GM12873 (cell line): ENCODE measurements around the gene SPX.

Source experiments
- CTCF ChIP-seq: IDR thresholded peaks from 2 replicates; pipeline ENCODE4 v1.5.1; 2012; ENCODE audit warnings: low read depth, mild to moderate bottlenecking, moderate library complexity, low read length, control low read depth; ENCODE audit not compliant: insufficient read depth; ENCODE audit errors: missing control alignments

SPX gene

DNA sequence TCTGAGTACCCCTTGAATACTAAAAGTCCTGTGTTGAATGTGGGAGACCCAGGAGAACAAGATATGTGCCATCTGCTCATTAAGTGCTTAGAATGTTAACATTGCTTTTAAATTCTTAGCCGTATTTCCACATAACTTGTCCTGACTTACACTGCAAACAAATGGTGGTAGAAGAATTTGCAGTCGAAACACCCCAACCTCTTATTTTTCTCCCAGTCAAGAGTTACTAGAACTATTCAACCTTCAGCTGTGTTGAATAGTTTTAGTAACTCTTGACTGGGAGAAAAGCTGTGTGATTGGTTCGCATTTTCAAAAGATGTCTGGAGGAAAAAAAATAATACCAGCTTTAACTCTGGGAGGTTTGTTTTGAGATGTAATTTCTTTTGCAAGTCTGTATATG is 7.6 kb upstream of the SPX start:
- TF ChIP-seq CTCF, result no peak

DNA sequence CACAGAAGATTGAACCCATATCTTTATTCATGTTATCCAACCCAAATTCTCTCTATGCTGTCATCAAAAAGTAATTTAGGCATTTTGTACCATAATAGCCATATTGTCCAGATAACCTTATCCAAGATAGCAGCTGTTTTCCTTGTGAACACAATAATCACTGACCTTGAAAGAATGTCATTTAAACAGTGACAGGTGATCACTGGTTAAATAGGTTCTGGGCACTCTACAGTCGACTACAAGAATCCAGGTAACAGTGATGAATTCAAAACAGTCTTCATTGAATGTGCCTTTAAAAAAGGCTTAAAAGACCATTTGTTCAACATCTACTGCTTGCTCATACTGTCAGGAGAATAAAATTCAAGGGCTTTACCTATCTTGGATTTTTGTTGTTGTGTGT is 4.6 kb upstream of the SPX start:
- TF ChIP-seq CTCF, result no peak

DNA sequence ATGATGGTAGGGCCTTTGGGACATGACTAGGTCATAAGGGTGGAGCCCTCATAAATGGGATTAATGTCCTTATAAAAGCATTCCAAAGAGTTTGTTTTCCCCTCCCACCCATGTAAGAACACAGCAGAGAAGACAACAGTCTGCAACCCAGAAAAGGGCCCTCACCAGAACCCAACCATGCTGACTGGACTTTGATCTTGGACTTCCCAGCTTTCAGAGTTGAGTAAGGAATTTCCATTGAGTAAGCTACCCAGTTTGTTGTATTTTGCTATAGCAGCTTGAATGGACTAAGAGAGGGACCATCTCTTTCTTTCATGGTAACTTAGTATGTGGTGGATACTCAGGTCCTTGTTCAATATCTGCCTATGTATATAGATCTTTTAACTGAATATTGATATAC is 2.9 kb upstream of the SPX start:
- no peak for TF ChIP-seq CTCF

DNA sequence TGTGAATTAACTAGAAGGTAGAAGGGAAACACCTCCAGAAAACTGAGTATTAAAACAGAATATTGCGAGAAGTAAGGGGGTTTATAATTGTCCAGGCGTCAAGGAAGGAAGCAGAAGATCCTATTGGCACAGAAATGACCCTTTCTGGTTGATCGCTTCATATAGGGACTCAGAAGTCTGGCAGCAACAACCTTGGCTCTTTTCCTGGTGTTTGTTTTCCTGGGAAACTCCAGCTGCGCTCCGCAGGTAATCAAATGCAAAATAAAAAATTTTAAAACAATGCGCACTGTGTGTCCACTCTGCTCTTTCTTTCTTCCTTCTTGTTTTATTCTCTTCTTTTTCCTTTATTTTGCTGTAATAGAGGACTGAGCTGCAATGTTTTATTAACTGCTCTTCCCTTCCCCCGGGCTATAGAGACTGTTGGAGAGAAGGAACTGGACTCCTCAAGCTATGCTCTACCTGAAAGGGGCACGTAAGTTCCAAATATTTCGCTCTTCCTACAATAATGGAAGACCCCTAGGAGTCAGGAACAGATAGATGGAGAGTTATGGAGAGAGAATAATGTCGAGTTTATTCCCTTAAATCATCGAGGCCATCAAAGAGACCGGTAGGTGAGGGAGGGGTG is 737 bp downstream of the SPX start:
- no peak for TF ChIP-seq CTCF

GRCh38 chr12:21527451-21528180 is 1.5 kb downstream of the SPX start:
- no peak for TF ChIP-seq CTCF

DNA sequence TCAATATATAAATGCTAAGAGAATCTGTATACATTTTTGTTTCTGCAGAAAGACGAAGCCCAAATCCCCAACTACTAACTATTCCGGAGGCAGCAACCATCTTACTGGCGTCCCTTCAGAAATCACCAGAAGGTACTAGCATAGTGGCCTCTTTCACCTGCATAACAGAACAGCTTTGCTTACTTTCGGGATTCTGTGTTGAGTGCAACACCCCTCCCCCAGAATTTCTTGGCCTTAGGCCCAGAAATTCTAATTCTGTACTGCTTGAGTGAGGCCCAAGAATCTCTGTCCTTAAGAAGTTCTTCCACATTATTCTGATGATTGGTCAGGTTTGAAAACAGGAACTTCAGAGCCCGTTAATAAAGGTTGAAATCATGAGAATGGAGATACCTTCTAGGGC is 2.9 kb downstream of the SPX start:
- no peak for TF ChIP-seq CTCF

DNA sequence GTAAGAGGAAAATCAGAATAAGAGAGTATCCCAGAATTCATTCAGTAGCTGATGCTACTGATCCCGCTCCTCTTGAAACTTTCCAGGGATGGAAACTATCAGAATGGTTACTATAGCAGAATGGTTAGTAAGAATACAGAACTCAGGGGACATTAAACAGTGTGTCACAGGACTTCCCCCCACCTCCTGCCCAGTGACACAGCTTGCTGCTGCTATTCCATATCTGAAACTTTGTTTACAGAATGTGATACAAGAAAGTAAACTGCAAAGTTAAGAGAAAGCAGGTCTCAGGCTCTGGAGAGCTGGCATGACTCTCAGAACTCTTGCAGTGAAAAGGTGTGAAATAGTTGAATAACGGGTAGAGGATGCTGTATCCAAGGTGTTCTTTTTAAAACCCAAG is 3.4 kb downstream of the SPX start:
- no peak for TF ChIP-seq CTCF
